Endothelial cell of umbilical vein (primary cell): Measurements from ENCODE around the gene DCUN1D4. TPM values are rescaled to one million over a fixed set of nuclear protein-coding genes. Genes with fewer than 3 reads are reported as not detected.

Experiments used
- BruUV-seq: library from RNA; stranded (reverse); fragments of 400-500 nt; replicated peaks from 2 replicates; lab custom pipeline; 2021; lab: Mats Ljungman, UMichigan
- CTCF ChIA-PET: fragments of 300-600, 350-600 bp; sonication (Branson Sonifier 250); formaldehyde crosslinking; loops from one replicate; lab custom pipeline; 2021; ENCODE audit warnings: antibody characterized with exemption, inconsistent platforms; lab: Charles Lee
- POLR2A ChIA-PET: fragments of 300-600, 350-600 bp; sonication (Branson Sonifier 250); formaldehyde crosslinking; loops from one replicate; lab custom pipeline; 2021; ENCODE audit warnings: antibody characterized with exemption, inconsistent platforms; lab: Charles Lee
- DNase-seq: peaks from one replicate; pipeline ENCODE4 v3.0.0-alpha.2; 2011; ENCODE audit warnings: low read depth, low spot score
- FAIRE-seq: peaks from 2 replicates; lab custom pipeline; 2011; peaks lifted over from hg19 to GRCh38; lab: Jason Lieb, UNC
- H2AFZ ChIP-seq: 2 replicates; pipeline ENCODE4 v1.6.0; 2012; ENCODE audit warnings: low read depth, low read length, control low read depth, inconsistent platforms
- H3K27ac ChIP-seq: 2 replicates; pipeline ENCODE4 v1.5.1; 2011; ENCODE audit warnings: low read depth, mild to moderate bottlenecking, control low read depth, low read length, moderate library complexity; ENCODE audit not compliant: insufficient read depth
- H3K27me3 ChIP-seq, 2 experiments: 2 replicates each; pipeline versions ENCODE4 v1.6.0 to v1.6.1; 2011; ENCODE audit warnings: low read length in 2 of 2, mixed read lengths in 1 of 2; ENCODE audit not compliant: control insufficient read depth in 2 of 2, insufficient read depth in 2 of 2
- H3K36me3 ChIP-seq, 2 experiments: 2 replicates in 1 of 2; 3 replicates in 1 of 2; pipeline ENCODE4 v1.5.1; 2011; ENCODE audit warnings: low read length in 2 of 2, mild to moderate bottlenecking in 1 of 2, moderate library complexity in 1 of 2; ENCODE audit not compliant: control insufficient read depth in 2 of 2, insufficient read depth in 2 of 2; ENCODE audit errors: extremely low read depth in 1 of 2
- H3K4me1 ChIP-seq: 3 replicates; pipeline ENCODE4 v1.5.1; 2011; ENCODE audit warnings: mild to moderate bottlenecking, low read length; ENCODE audit not compliant: control insufficient read depth, insufficient read depth; ENCODE audit errors: extremely low read depth
- H3K4me2 ChIP-seq: 2 replicates; pipeline ENCODE4 v1.6.1; 2011; ENCODE audit warnings: low read length, control low read depth, mixed read lengths; ENCODE audit not compliant: insufficient read depth
- H3K4me3 ChIP-seq, 3 experiments: fragments of 200-600 bp in 1 of 3; sonication (generic), shearing (Covaris generic) in 1 of 3; replicated peaks in 1 of 3; 2 replicates each; pipeline ENCODE4 v1.5.1; 2011 to 2016; ENCODE audit warnings: control low read depth in 3 of 3, low read length in 3 of 3, mild to moderate bottlenecking in 2 of 3, inconsistent platforms in 1 of 3, low read depth in 1 of 3, moderate library complexity in 1 of 3; ENCODE audit not compliant: insufficient read depth in 1 of 3
- H3K79me2 ChIP-seq: 2 replicates; pipeline ENCODE4 v1.6.0; 2012; ENCODE audit warnings: low read length, inconsistent platforms; ENCODE audit not compliant: control insufficient read depth, insufficient read depth
- H3K9ac ChIP-seq: replicated peaks from 2 replicates; pipeline ENCODE3; 2011; ENCODE audit warnings: low read length, control low read depth; ENCODE audit not compliant: insufficient read depth; ENCODE audit errors: extremely low read depth
- H3K9me1 ChIP-seq: replicated peaks from 3 replicates; pipeline ENCODE4 v1.6.0; 2011; ENCODE audit warnings: mild to moderate bottlenecking, low read length; ENCODE audit not compliant: control insufficient read depth, insufficient read depth; ENCODE audit errors: extremely low read depth
- H3K9me3 ChIP-seq: replicated peaks from 2 replicates; pipeline ENCODE4 v1.5.1; 2012; ENCODE audit warnings: low read length, inconsistent platforms; ENCODE audit not compliant: control insufficient read depth, insufficient read depth
- H4K20me1 ChIP-seq: replicated peaks from 2 replicates; pipeline ENCODE3; 2011; ENCODE audit warnings: mild to moderate bottlenecking, low read length; ENCODE audit not compliant: control insufficient read depth, insufficient read depth; ENCODE audit errors: extremely low read depth
- EZH2 ChIP-seq: IDR thresholded peaks from 2 replicates; pipeline ENCODE4 v1.6.1; 2012; ENCODE audit warnings: borderline replicate concordance, low read depth, mild to moderate bottlenecking, moderate library complexity, low read length, inconsistent platforms; ENCODE audit not compliant: severe bottlenecking
- FOS ChIP-seq: IDR thresholded peaks from 2 replicates; pipeline ENCODE4 v1.6.1; 2011; ENCODE audit warnings: mild to moderate bottlenecking, low read length, moderate library complexity, borderline replicate concordance; ENCODE audit not compliant: insufficient read depth
- GATA2 ChIP-seq: IDR thresholded peaks from 2 replicates; pipeline ENCODE4 v1.7.0; 2011; ENCODE audit warnings: low read depth, mild to moderate bottlenecking, moderate library complexity, mixed read lengths, low read length; ENCODE audit not compliant: insufficient read length, insufficient read depth
- JUN ChIP-seq: IDR thresholded peaks from 2 replicates; pipeline ENCODE4 v1.6.1; 2011; ENCODE audit warnings: borderline replicate concordance, low read depth; ENCODE audit not compliant: insufficient read length, insufficient read depth
- MAX ChIP-seq: IDR thresholded peaks from 2 replicates; pipeline ENCODE4 v1.6.1; 2011; ENCODE audit not compliant: insufficient read depth, insufficient read length
- MYC ChIP-seq: IDR thresholded peaks from one replicate; pipeline ENCODE4 v1.6.1; 2011; ENCODE audit warnings: mild to moderate bottlenecking, low read depth, low read length
- POLR2A ChIP-seq: IDR thresholded peaks from 2 replicates; pipeline ENCODE4 v1.6.1; 2012; ENCODE audit warnings: low read depth, mild to moderate bottlenecking, control low read depth, low read length
- POLR2AphosphoS5 ChIP-seq: IDR thresholded peaks from 2 replicates; pipeline ENCODE4 v1.6.1; 2012; ENCODE audit warnings: low read depth, mild to moderate bottlenecking, control low read depth, low read length, moderate library complexity; ENCODE audit not compliant: insufficient read depth
- dilution Hi-C: fragments of 300-500 bp; cut with MboI; formaldehyde crosslinking; loops from one replicate; pipeline ENCODE4 v1.15.0; 2019; ENCODE audit warnings: low sequenced_read_pairs; ENCODE audit not compliant: extremely low pct_ligation_motif_present
- intact Hi-C: fragments of 100-400 bp; cut with micrococcal nuclease; formaldehyde crosslinking; loops from one replicate; pipeline ENCODE4 v1.10.0; 2022
- polyA plus RNA-seq, 4 experiments: library from polyadenylated mRNA; depleted of rRNA in 3 of 4; stranded (reverse) in 3 of 4; unstranded in 1 of 4; fragments of >200 nt; gene quantifications; 2 replicates each; pipeline versions ENCODE4 v1.2.1 to v1.2.3, GENCODE V29; 2011 to 2012; ENCODE audit warnings: missing spikeins in 1 of 4
- total RNA-seq: library from RNA; stranded (reverse); gene quantifications from 2 replicates; pipeline ENCODE4 v1.2.3, GENCODE V29; 2021
- TF ChIP-seq, protein P1 (sequence below), 2 donors: IDR thresholded peaks; 1 replicate in 1 of 2; 2 replicates in 1 of 2; pipeline ENCODE4 v1.5.1; 2011; ENCODE audit warnings: low read length in 2 of 2, mild to moderate bottlenecking in 2 of 2, moderate library complexity in 2 of 2, control low read depth in 1 of 2, inconsistent platforms in 1 of 2, low read depth in 1 of 2; ENCODE audit not compliant: insufficient read depth in 1 of 2; ENCODE audit errors: extremely low read depth in 1 of 2

DCUN1D4 gene
- total and polyA plus RNA-seq, 2 donors (not counting 3 experiments of a cell fraction or from before 2014, with no cell fraction given): 24.8 to 50.6 TPM

- DNase-seq: no peak
- Histone ChIP-seq H3K4me2 (no peak overlapping the region), H3K9me1 (no peaks in the 10 kb centered on the region), H3K27ac (no peak overlapping the region), H3K9ac (no peak overlapping the region), H3K4me3 (no peak overlapping the region), H2AFZ (no peak overlapping the region), H3K27me3 (peaks cover 10 to 13% of the 10 kb centered on the region in 2 experiments), H3K4me1 (no peaks in the 10 kb centered on the region), H3K79me2 (no peaks in the 10 kb centered on the region), H3K9me3 (no peaks in the 10 kb centered on the region), H3K36me3 (no peaks in the 10 kb centered on the region), H4K20me1 (no peaks in the 10 kb centered on the region)
- ChIA-PET CTCF (interaction anchor here (1.2 kb wide), 1 partner anchor 20 kb away, joined by 3 read pairs; no protein-coding TSS in a partner anchor), POLR2A (no interaction called here)
- TF ChIP-seq JUN (no peak), MAX (no peak), GATA2 (no peak), POLR2AphosphoS5 (no peak), EZH2 (no peak), FOS (no peak), POLR2A (no peak), MYC (no peak)
- TF ChIP-seq, protein P1, sequence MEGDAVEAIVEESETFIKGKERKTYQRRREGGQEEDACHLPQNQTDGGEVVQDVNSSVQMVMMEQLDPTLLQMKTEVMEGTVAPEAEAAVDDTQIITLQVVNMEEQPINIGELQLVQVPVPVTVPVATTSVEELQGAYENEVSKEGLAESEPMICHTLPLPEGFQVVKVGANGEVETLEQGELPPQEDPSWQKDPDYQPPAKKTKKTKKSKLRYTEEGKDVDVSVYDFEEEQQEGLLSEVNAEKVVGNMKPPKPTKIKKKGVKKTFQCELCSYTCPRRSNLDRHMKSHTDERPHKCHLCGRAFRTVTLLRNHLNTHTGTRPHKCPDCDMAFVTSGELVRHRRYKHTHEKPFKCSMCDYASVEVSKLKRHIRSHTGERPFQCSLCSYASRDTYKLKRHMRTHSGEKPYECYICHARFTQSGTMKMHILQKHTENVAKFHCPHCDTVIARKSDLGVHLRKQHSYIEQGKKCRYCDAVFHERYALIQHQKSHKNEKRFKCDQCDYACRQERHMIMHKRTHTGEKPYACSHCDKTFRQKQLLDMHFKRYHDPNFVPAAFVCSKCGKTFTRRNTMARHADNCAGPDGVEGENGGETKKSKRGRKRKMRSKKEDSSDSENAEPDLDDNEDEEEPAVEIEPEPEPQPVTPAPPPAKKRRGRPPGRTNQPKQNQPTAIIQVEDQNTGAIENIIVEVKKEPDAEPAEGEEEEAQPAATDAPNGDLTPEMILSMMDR (IDR thresholded peaks at IDR 0.05; ENCODE audit: extremely low read depth in 1 of 2, insufficient read depth in 1 of 2, low read depth in 1 of 2, low read length in 2 of 2): no peak
- dilution Hi-C loops (no loop called here), intact Hi-C loops (loop anchor here (5.0 kb wide), 1 partner anchor 61 kb away; no protein-coding TSS in a partner anchor)
- BruUV-seq: no TSS peak
- FAIRE-seq: no peak
Measured at GRCh38 chr4:51836549-51836948, 6.4 kb upstream of the DCUN1D4 start.
